Left ventricle myocardium inferior (tissue), 1 donor: ENCODE data around the gene MSI2. TPM values are rescaled to one million over a fixed set of nuclear protein-coding genes. Genes with fewer than 3 reads are reported as not detected.

ENCODE experiments used
- DNase-seq: peaks from one replicate; pipeline ENCODE4 v3.0.0-alpha.2; 2020
- H3K27ac ChIP-seq: fragments of 200-600 bp; replicated peaks from 2 replicates; pipeline ENCODE4 v1.8.0; 2021
- H3K27me3 ChIP-seq: fragments of 200-600 bp; 2 replicates; pipeline ENCODE4 v1.8.0; 2021; ENCODE audit warnings: low read depth
- H3K36me3 ChIP-seq: fragments of 200-600 bp; 2 replicates; pipeline ENCODE4 v1.8.0; 2021
- H3K4me1 ChIP-seq: fragments of 200-600 bp; 2 replicates; pipeline ENCODE4 v1.8.0; 2021
- H3K4me3 ChIP-seq: fragments of 200-600 bp; 2 replicates; pipeline ENCODE4 v1.8.0; 2021; ENCODE audit warnings: mild to moderate bottlenecking, moderate library complexity
- H3K9me3 ChIP-seq: fragments of 200-600 bp; replicated peaks from 2 replicates; pipeline ENCODE4 v1.8.0; 2021
- CTCF ChIP-seq: fragments of 200-600 bp; IDR thresholded peaks from 2 replicates; pipeline ENCODE4 v1.8.0; 2021; ENCODE audit warnings: antibody characterized with exemption, mild to moderate bottlenecking, borderline replicate concordance
- intact Hi-C: fragments of 100-400 bp; cut with micrococcal nuclease; formaldehyde crosslinking; loops from one replicate; pipeline ENCODE4 v1.11.0; 2022
- total RNA-seq: library from RNA; stranded (reverse); fragmentation: NEBNext Ultra II Directional; extraction: Animal tissue kit (Norgen Biotek cat#: 25700); gene quantifications from one replicate; pipeline ENCODE4 v1.2.1, GENCODE V29; 2021
- donor health status: DM: no; HTN: yes; CAD: no; lungs with severe emphysema.

MSI2 gene
- total RNA-seq, 1 donor from 2014 or later, result 118 TPM

GRCh38 chr17:57302690-57303465 lies 46.6 kb downstream of the MSI2 start:
- H3K9me3 ChIP-seq, result peaks cover 6% of the 10 kb centered on the region
- H3K4me1 ChIP-seq, result peaks cover 14% of the 10 kb centered on the region
- TF ChIP-seq CTCF, result no peak
- intact Hi-C loops, result no loop called here
- no peak for DNase-seq
- H3K4me3 ChIP-seq, result no peak overlapping the region
- H3K36me3 ChIP-seq, result peaks cover 18% of the 10 kb centered on the region
- H3K27ac ChIP-seq, result no peak overlapping the region
- H3K27me3 ChIP-seq, result no peaks in the 10 kb centered on the region

GRCh38 chr17:57305144-57305728 lies 48.9 kb downstream of the MSI2 start:
- DNase-seq, result no peak
- H3K9me3 ChIP-seq, result no peaks in the 10 kb centered on the region
- peaks cover 33% of the 10 kb centered on the region for H3K4me1 ChIP-seq
- intact Hi-C loops, result no loop called here
- peaks cover 6% of the 10 kb centered on the region for H3K36me3 ChIP-seq
- no peak overlapping the region for H3K27ac ChIP-seq
- no peak overlapping the region for H3K4me3 ChIP-seq
- H3K27me3 ChIP-seq, result no peaks in the 10 kb centered on the region
- TF ChIP-seq CTCF, result no peak

- H3K4me3 ChIP-seq, result no peak overlapping the region
- DNase-seq, result no peak
- H3K9me3 ChIP-seq, result no peaks in the 10 kb centered on the region
- intact Hi-C loops, result no loop called here
- peaks cover 33% of the 10 kb centered on the region for H3K4me1 ChIP-seq
- no peaks in the 10 kb centered on the region for H3K27me3 ChIP-seq
- no peak overlapping the region for H3K27ac ChIP-seq
- no peak for TF ChIP-seq CTCF
- H3K36me3 ChIP-seq, result peaks cover 2% of the 10 kb centered on the region
Measured at GRCh38 chr17:57305908-57306504, 49.7 kb downstream of the MSI2 start.

GRCh38 chr17:57308543-57309186 lies 52.3 kb downstream of the MSI2 start:
- TF ChIP-seq CTCF, result no peak
- DNase-seq, result no peak
- H3K9me3 ChIP-seq, result no peaks in the 10 kb centered on the region
- H3K4me1 ChIP-seq, result peaks cover 33% of the 10 kb centered on the region
- H3K27me3 ChIP-seq, result no peaks in the 10 kb centered on the region
- H3K36me3 ChIP-seq, result no peaks in the 10 kb centered on the region
- intact Hi-C loops, result no loop called here
- H3K27ac ChIP-seq, result no peak overlapping the region
- H3K4me3 ChIP-seq, result no peak overlapping the region

GRCh38 chr17:57309479-57309878 lies 53.2 kb downstream of the MSI2 start:
- Histone ChIP-seq H3K27me3 (no peaks in the 10 kb centered on the region), H3K4me3 (no peak overlapping the region), H3K4me1 (peaks cover 33% of the 10 kb centered on the region), H3K9me3 (no peaks in the 10 kb centered on the region), H3K36me3 (no peaks in the 10 kb centered on the region), H3K27ac (no peak overlapping the region)
- TF ChIP-seq CTCF, result no peak
- intact Hi-C loops, result no loop called here
- DNase-seq, result no peak
